ENCODE data around the gene FBXW10B. TPM values are rescaled to one million over a fixed set of nuclear protein-coding genes. Genes with fewer than 3 reads are reported as not detected.
"Not testable (repeated sequence)": the region's sequence is repeated elsewhere in the genome, so short reads cannot be mapped to it uniquely, and the experiment has no call there.

FBXW10B gene
- total RNA-seq = under 1 TPM in 1 of 2 experiments, not detected in 1; 0.45 TPM
- 0.32 TPM for polyA plus RNA-seq (2013, experiment 1 of 2)
- polyA plus RNA-seq (2013, experiment 2 of 2) = 0.67 TPM
- 0 to 1.9 (median 0.59) reads per million in 172 experiments for total RNA-seq

GRCh38 chr17:15619331-15620058 lies at the start of gene FBXW10B:
Gene FBXW10B (minus strand): TSS chr17:15619704. CDS start chr17:15619512, 192 bp downstream.
- H3K9me3 Mint-ChIP-seq; H3K9me3 ChIP-seq (ENCODE audit: control insufficient read depth in 1 of 2, insufficient read depth in 1 of 2, low read length in 2 of 2); H3K27ac Mint-ChIP-seq; H3K36me3 ChIP-seq (ENCODE audit: insufficient read depth, low read length); ATAC-seq (ENCODE audit: poor library complexity); DNase-seq; H3K4me1 Mint-ChIP-seq (ENCODE audit: low read depth); H3K27ac ChIP-seq (ENCODE audit: low read depth in 1 of 2, low read length in 2 of 2); H3K4me1 ChIP-seq (ENCODE audit: insufficient read depth, low read length); POLR2A ChIA-PET; H3K4me3 ChIP-seq (ENCODE audit: low read length); H3K36me3 Mint-ChIP-seq (ENCODE audit: low read depth); H3K27me3 ChIP-seq (ENCODE audit: control insufficient read depth in 1 of 2, insufficient read depth in 2 of 2, low read length in 2 of 2); H3K27me3 Mint-ChIP-seq; CTCF ChIA-PET; intact Hi-C loops (cut with DNase I, micrococcal nuclease); H3K4me3 Mint-ChIP-seq: not testable (repeated sequence)

GRCh38 chr17:15663691-15664090 lies 44.2 kb upstream of the FBXW10B start:
- Histone ChIP-seq H3K27ac (ENCODE audit: low read depth in 1 of 2, low read length in 2 of 2) (no peak overlapping the region), H3K36me3 (ENCODE audit: insufficient read depth, low read length) (no peaks in the 10 kb centered on the region), H3K4me1 (ENCODE audit: insufficient read depth, low read length) (no peaks in the 10 kb centered on the region), H3K9me3 (ENCODE audit: control insufficient read depth in 1 of 2, insufficient read depth in 1 of 2, low read length in 2 of 2) (no peaks in the 10 kb centered on the region), H3K4me3 (ENCODE audit: low read length) (no peak overlapping the region), H3K27me3 (ENCODE audit: control insufficient read depth in 1 of 2, insufficient read depth in 2 of 2, low read length in 2 of 2) (no peaks in the 10 kb centered on the region)
- CTCF ChIA-PET = no interaction called here
- POLR2A ChIA-PET = no interaction called here
- TF ChIP-seq CTCF (IDR thresholded peaks at IDR 0.05) = no peak
- ATAC-seq (ENCODE audit: poor library complexity) = no peak
- H3K27ac Mint-ChIP-seq = no peak overlapping the region
- H3K4me1 Mint-ChIP-seq (ENCODE audit: low read depth) = no peaks in the 10 kb centered on the region
- intact Hi-C loops (cut with DNase I, micrococcal nuclease) = no loop called here
- H3K36me3 Mint-ChIP-seq (ENCODE audit: low read depth) = peaks cover 18% of the 10 kb centered on the region
- no peaks in the 10 kb centered on the region for H3K27me3 Mint-ChIP-seq
- no peak for DNase-seq
- H3K9me3 Mint-ChIP-seq = no peaks in the 10 kb centered on the region
- H3K4me3 Mint-ChIP-seq = no peak overlapping the region

GRCh38 chr17:15663176-15663575 lies 43.7 kb upstream of the FBXW10B start:
- Mint-ChIP-seq H3K9me3 (no peaks in the 10 kb centered on the region), H3K4me1 (ENCODE audit: low read depth) (no peaks in the 10 kb centered on the region), H3K27ac (no peak overlapping the region), H3K27me3 (no peaks in the 10 kb centered on the region), H3K36me3 (ENCODE audit: low read depth) (peaks cover 14% of the 10 kb centered on the region), H3K4me3 (no peak overlapping the region)
- TF ChIP-seq CTCF (IDR thresholded peaks at IDR 0.05) = no peak
- Histone ChIP-seq H3K9me3 (ENCODE audit: control insufficient read depth in 1 of 2, insufficient read depth in 1 of 2, low read length in 2 of 2) (no peaks in the 10 kb centered on the region), H3K27ac (ENCODE audit: low read depth in 1 of 2, low read length in 2 of 2) (no peak overlapping the region), H3K27me3 (ENCODE audit: control insufficient read depth in 1 of 2, insufficient read depth in 2 of 2, low read length in 2 of 2) (no peaks in the 10 kb centered on the region), H3K36me3 (ENCODE audit: insufficient read depth, low read length) (no peaks in the 10 kb centered on the region), H3K4me3 (ENCODE audit: low read length) (no peak overlapping the region), H3K4me1 (ENCODE audit: insufficient read depth, low read length) (no peaks in the 10 kb centered on the region)
- ATAC-seq (ENCODE audit: poor library complexity) (no peak), DNase-seq (no peak)
- intact Hi-C loops (cut with DNase I, micrococcal nuclease) = no loop called here
- POLR2A ChIA-PET = no interaction called here
- CTCF ChIA-PET = no interaction called here

- peaks cover 14% of the 10 kb centered on the region for H3K36me3 Mint-ChIP-seq (ENCODE audit: low read depth)
- POLR2A ChIA-PET = no interaction called here
- no peaks in the 10 kb centered on the region for H3K27me3 ChIP-seq (ENCODE audit: control insufficient read depth in 1 of 2, insufficient read depth in 2 of 2, low read length in 2 of 2)
These were observed 43.2 kb upstream of the FBXW10B start for GRCh38 chr17:15662681-15663080.

More at GRCh38 chr17:15662681-15663080, 43.2 kb upstream of the FBXW10B start:
- CTCF ChIA-PET = no interaction called here
- H3K4me1 ChIP-seq (ENCODE audit: insufficient read depth, low read length) = no peaks in the 10 kb centered on the region
- Mint-ChIP-seq H3K9me3 (no peaks in the 10 kb centered on the region), H3K27me3 (no peaks in the 10 kb centered on the region), H3K4me3 (no peak overlapping the region), H3K4me1 (ENCODE audit: low read depth) (no peaks in the 10 kb centered on the region), H3K27ac (no peak overlapping the region)
- DNase-seq = no peak
- H3K36me3 ChIP-seq (ENCODE audit: insufficient read depth, low read length) = peaks cover 5% of the 10 kb centered on the region
- H3K4me3 ChIP-seq (ENCODE audit: low read length) = no peak overlapping the region
- H3K9me3 ChIP-seq (ENCODE audit: control insufficient read depth in 1 of 2, insufficient read depth in 1 of 2, low read length in 2 of 2) = no peaks in the 10 kb centered on the region
- H3K27ac ChIP-seq (ENCODE audit: low read depth in 1 of 2, low read length in 2 of 2) = no peak overlapping the region
- ATAC-seq (ENCODE audit: poor library complexity) = no peak
- no peak for TF ChIP-seq CTCF (IDR thresholded peaks at IDR 0.05)
- intact Hi-C loops (cut with DNase I, micrococcal nuclease) = no loop called here

Data from CD4-positive, alpha-beta T cell (primary cell).